Measurements from ENCODE around the gene POLR1A.

- TF ChIP-seq POLR2A (IDR thresholded peaks at IDR 0.05) (no peak), CTCF (IDR thresholded peaks at IDR 0.05 in 4 of 5, conservative IDR thresholded peaks at IDR 0.05 in 1 of 5) (no peak)
These were observed 89.1 kb downstream of the POLR1A start for GRCh38 chr2:86016581-86016980.

Measured in gastrocnemius medialis (tissue), 4 donors.